Measurements from ENCODE around the gene RASSF8. TPM values are rescaled to one million over a fixed set of nuclear protein-coding genes. Genes with fewer than 3 reads are reported as not detected.

The RASSF8 gene
- total RNA-seq, 1 donor from 2014 or later, result 77.0 TPM

DNA sequence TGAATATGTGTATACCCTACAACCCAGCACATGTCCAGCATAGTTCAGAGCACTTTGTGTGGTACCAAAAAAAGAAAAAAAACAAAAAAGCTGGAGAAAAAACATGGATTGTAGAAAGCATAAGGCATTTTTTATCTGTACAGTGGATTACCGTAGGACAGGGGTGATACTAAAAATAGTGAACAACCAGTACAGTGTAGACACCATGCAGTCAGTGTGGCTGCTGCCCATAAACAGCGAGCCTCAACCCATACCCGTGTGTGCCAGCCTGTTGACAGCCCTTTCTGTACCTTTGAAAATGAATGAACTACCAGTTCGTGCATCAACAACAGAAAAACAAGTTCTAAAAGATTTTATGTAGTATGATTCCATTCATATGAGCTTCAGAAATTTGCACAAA, 25.1 kb downstream of the RASSF8 start:
- no peak overlapping the region for H3K4me3 Mint-ChIP-seq
- no peaks in the 10 kb centered on the region for H3K27me3 ChIP-seq
- no peak overlapping the region for H3K27ac Mint-ChIP-seq
- peaks cover 28% of the 10 kb centered on the region for H4K20me1 ChIP-seq (ENCODE audit: low read depth)
- H3K9me3 Mint-ChIP-seq, result peaks cover 17% of the 10 kb centered on the region
- H3K36me3 ChIP-seq, result no peaks in the 10 kb centered on the region
- peaks cover 22% of the 10 kb centered on the region for H3K36me3 Mint-ChIP-seq
- H3K4me1 Mint-ChIP-seq, result peaks cover 13% of the 10 kb centered on the region
- H3K4me1 ChIP-seq, result peaks cover 56% of the 10 kb centered on the region
- no peak overlapping the region for H3K4me3 ChIP-seq
- no peak overlapping the region for H3K4me2 ChIP-seq
- peaks cover 2% of the 10 kb centered on the region for H3K27me3 Mint-ChIP-seq (ENCODE audit: insufficient read depth, low read depth)
- H3K9ac ChIP-seq, result no peak overlapping the region
- TF ChIP-seq, protein P1, sequence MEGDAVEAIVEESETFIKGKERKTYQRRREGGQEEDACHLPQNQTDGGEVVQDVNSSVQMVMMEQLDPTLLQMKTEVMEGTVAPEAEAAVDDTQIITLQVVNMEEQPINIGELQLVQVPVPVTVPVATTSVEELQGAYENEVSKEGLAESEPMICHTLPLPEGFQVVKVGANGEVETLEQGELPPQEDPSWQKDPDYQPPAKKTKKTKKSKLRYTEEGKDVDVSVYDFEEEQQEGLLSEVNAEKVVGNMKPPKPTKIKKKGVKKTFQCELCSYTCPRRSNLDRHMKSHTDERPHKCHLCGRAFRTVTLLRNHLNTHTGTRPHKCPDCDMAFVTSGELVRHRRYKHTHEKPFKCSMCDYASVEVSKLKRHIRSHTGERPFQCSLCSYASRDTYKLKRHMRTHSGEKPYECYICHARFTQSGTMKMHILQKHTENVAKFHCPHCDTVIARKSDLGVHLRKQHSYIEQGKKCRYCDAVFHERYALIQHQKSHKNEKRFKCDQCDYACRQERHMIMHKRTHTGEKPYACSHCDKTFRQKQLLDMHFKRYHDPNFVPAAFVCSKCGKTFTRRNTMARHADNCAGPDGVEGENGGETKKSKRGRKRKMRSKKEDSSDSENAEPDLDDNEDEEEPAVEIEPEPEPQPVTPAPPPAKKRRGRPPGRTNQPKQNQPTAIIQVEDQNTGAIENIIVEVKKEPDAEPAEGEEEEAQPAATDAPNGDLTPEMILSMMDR (IDR thresholded peaks at IDR 0.05), result no peak
- TF ChIP-seq EZH2 (IDR thresholded peaks at IDR 0.05), result no peak
- no peak for TF ChIP-seq EZH2phosphoT487 (IDR thresholded peaks at IDR 0.05)
- H3K9me3 ChIP-seq (ENCODE audit: low read depth), result no peaks in the 10 kb centered on the region
- no peak overlapping the region for H2AFZ ChIP-seq (replicated peaks)
- no peak overlapping the region for H3K27ac ChIP-seq
- peaks cover 100% of the 10 kb centered on the region for H3K79me2 ChIP-seq (ENCODE audit: low read depth)
- peaks cover 7% of the 10 kb centered on the region for H3F3A ChIP-seq (ENCODE audit: low read depth)
- no peak for DNase-seq (ENCODE audit: low spot score)

GRCh38 chr12:25984759-25985158, 26.3 kb downstream of the RASSF8 start:
- H3K27me3 Mint-ChIP-seq (ENCODE audit: insufficient read depth, low read depth), result peaks cover 2% of the 10 kb centered on the region
- TF ChIP-seq, protein P1 (IDR thresholded peaks at IDR 0.05), result no peak
- no peak for TF ChIP-seq EZH2 (IDR thresholded peaks at IDR 0.05)
- no peak for TF ChIP-seq EZH2phosphoT487 (IDR thresholded peaks at IDR 0.05)
- H3K4me1 Mint-ChIP-seq, result peaks cover 7% of the 10 kb centered on the region
- Histone ChIP-seq H3F3A (ENCODE audit: low read depth) (no peaks in the 10 kb centered on the region), H3K27ac (no peak overlapping the region), H3K27me3 (no peaks in the 10 kb centered on the region), H3K4me2 (no peak overlapping the region), H3K9me3 (ENCODE audit: low read depth) (no peaks in the 10 kb centered on the region), H3K9ac (no peak overlapping the region), H2AFZ (replicated peaks) (no peak overlapping the region), H3K4me1 (peaks cover 51% of the 10 kb centered on the region), H3K79me2 (ENCODE audit: low read depth) (peaks cover 100% of the 10 kb centered on the region), H3K36me3 (no peaks in the 10 kb centered on the region), H3K4me3 (no peak overlapping the region), H4K20me1 (ENCODE audit: low read depth) (peaks cover 29% of the 10 kb centered on the region)
- no peak for DNase-seq (ENCODE audit: low spot score)
- H3K9me3 Mint-ChIP-seq, result peaks cover 20% of the 10 kb centered on the region
- no peak overlapping the region for H3K4me3 Mint-ChIP-seq
- no peak overlapping the region for H3K27ac Mint-ChIP-seq
- peaks cover 28% of the 10 kb centered on the region for H3K36me3 Mint-ChIP-seq

DNA sequence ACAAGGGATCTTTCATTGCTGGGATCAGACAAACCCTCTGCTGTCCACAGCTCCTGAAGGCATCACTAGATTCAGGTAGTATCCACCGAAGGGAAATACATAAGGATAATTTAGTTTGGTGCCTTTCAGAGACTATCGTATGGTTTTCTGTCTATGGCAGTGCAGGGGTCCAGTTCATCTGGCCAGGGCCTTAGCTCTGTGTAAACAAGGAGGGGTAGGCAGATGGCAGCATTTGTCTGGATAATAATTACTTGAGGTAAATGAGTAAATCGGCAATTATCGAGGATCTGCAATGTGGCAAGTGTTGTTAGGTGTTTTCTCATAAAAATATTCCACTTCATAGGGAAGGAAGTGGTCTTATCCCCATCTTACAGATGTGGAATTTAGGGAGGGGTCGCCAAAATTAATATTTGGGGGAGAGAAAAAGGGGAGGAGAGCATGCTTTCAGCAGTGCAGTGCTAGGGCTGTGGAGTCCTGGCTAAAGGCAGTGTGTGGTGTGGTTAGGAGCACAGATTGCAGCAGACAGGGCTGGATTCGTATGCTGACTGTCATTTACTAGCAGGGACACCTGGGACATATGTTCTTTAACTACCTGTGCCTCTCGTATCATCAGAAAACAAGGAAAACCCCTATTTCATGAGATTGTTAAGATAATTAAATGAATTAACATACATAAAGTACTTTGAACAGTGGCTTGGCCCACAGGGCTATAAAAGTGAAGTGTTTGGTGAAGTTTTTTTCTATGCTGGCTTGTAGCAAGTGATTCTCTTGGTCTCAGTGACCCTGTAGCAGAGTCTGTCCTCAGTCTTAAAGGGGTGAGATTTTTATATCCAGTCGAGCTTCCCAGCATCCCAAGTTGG, 27.1 kb downstream of the RASSF8 start:
- no peak overlapping the region for H3K27ac ChIP-seq
- Mint-ChIP-seq H3K36me3 (peaks cover 24% of the 10 kb centered on the region), H3K27me3 (ENCODE audit: insufficient read depth, low read depth) (peaks cover 2% of the 10 kb centered on the region), H3K9me3 (peaks cover 18% of the 10 kb centered on the region), H3K4me1 (peaks cover 7% of the 10 kb centered on the region), H3K4me3 (no peak overlapping the region), H3K27ac (no peak overlapping the region)
- no peak overlapping the region for H2AFZ ChIP-seq (replicated peaks)
- H3K9me3 ChIP-seq (ENCODE audit: low read depth), result no peaks in the 10 kb centered on the region
- no peak overlapping the region for H3K4me3 ChIP-seq
- H4K20me1 ChIP-seq (ENCODE audit: low read depth), result peaks cover 30% of the 10 kb centered on the region
- no peak overlapping the region for H3K4me2 ChIP-seq
- no peaks in the 10 kb centered on the region for H3K36me3 ChIP-seq
- no peak for DNase-seq (ENCODE audit: low spot score)
- peaks cover 100% of the 10 kb centered on the region for H3K79me2 ChIP-seq (ENCODE audit: low read depth)
- peaks cover 44% of the 10 kb centered on the region for H3K4me1 ChIP-seq
- no peaks in the 10 kb centered on the region for H3K27me3 ChIP-seq
- TF ChIP-seq EZH2 (IDR thresholded peaks at IDR 0.05) (no peak), EZH2phosphoT487 (IDR thresholded peaks at IDR 0.05) (no peak)
- TF ChIP-seq, protein P1 (IDR thresholded peaks at IDR 0.05), result no peak
- no peaks in the 10 kb centered on the region for H3F3A ChIP-seq (ENCODE audit: low read depth)
- no peak overlapping the region for H3K9ac ChIP-seq
